ENCODE measurements around the gene KPNA2. TPM values are rescaled to one million over a fixed set of nuclear protein-coding genes. Genes with fewer than 3 reads are reported as not detected.

Gene KPNA2
- total and polyA plus RNA-seq, 7 donors, result 7.4 to 63.6 (median 16.1) TPM

DNA sequence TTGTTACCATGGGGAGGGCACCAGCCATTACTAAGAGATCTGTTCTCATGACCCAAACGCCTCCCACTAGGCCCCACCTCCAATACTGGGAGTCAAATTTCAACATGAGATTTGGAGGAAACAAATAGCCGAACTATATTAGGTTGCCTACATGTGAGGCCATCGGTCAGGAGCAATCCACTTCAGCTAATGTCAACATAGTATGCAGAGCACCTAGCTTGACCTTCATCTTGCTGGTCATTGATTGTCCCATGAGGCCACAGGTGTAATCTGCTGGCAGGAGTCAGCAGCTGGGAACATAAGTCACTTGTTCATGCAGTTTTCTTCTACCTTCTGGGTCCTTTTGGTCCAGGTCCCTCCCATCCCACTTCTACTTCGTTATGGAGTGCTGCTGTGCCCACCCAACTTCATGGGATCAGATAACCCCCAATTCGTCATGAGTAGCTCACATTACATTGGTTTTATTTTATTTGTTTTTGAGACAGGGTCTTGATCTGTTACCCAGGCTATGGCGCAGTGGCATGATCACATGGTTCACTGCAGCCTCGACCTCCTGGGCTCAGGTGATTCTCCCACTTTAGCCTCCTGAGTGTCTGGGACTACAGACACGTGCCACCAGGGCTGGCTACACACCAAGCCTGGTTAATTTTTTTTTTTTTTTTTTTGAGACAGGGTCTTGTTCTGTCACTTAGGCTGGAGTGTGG lies 5.9 kb upstream of the KPNA2 start:
- TF ChIP-seq POLR2A (IDR thresholded peaks at IDR 0.05) (no peak), POLR2AphosphoS5 (IDR thresholded peaks at IDR 0.05) (no peak)
- Histone ChIP-seq H3K27me3 (no peaks in the 10 kb centered on the region), H3K4me3 (no peak overlapping the region), H3K27ac (no peak overlapping the region), H3K36me3 (no peaks in the 10 kb centered on the region), H3K9me3 (no peaks in the 10 kb centered on the region), H3K4me1 (peaks cover 0 to 7% (median under 1%) of the 10 kb centered on the region in 4 donors)
- intact Hi-C loops (cut with DNase I), result no loop called here
- DNase-seq, result no peak
- WGBS, 2 donors, result 70 to 76% methylated on average over 8 of the region's 8 CpGs

DNA sequence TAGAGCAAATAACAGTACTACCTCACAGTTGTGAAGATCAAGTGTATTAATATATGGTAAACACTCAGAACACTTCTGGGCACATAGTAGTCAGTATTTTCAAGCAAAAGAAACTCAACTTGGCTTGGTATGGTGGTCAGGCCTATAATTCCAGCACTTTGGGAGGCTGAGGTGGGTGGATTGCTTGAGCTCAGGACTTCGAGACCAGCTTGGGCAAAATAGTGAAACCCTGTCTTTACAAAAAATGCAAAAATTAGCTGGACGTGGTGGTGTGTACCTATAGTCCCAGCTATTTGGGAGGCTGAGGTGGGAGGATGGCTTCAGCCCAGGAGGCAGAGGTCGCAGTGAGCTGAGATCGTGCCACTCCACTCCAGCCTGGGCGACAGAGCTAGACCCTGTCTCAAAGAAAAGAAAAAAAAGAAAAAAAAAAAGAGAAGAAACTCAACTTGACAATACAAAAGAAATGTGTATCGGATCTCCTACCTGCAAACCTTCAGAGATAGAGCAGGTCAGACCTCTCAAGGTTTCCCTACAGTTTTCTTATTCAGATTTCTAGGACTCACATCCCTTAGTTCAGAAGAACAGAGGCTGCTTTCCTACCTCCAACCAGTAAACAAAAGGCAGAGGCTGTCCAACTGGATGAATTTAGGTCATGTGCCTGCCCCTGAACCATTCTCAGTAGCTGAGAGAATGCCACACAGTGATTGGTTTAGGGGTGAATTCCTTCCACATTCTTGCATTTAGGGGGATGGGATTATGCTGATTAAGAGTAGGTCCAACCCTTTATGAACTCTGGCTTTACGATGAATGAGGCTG lies 1.7 kb upstream of the KPNA2 start:
- Histone ChIP-seq H3K4me3 (no peak overlapping the region), H3K27ac (no peak overlapping the region), H3K4me1 (peaks cover 0 to 28% (median 11%) of the 10 kb centered on the region in 4 donors), H3K27me3 (no peaks in the 10 kb centered on the region), H3K9me3 (no peaks in the 10 kb centered on the region), H3K36me3 (peaks cover 4 to 14% (median 10%) of the 10 kb centered on the region in 4 donors)
- TF ChIP-seq, protein P1, sequence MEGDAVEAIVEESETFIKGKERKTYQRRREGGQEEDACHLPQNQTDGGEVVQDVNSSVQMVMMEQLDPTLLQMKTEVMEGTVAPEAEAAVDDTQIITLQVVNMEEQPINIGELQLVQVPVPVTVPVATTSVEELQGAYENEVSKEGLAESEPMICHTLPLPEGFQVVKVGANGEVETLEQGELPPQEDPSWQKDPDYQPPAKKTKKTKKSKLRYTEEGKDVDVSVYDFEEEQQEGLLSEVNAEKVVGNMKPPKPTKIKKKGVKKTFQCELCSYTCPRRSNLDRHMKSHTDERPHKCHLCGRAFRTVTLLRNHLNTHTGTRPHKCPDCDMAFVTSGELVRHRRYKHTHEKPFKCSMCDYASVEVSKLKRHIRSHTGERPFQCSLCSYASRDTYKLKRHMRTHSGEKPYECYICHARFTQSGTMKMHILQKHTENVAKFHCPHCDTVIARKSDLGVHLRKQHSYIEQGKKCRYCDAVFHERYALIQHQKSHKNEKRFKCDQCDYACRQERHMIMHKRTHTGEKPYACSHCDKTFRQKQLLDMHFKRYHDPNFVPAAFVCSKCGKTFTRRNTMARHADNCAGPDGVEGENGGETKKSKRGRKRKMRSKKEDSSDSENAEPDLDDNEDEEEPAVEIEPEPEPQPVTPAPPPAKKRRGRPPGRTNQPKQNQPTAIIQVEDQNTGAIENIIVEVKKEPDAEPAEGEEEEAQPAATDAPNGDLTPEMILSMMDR (IDR thresholded peaks at IDR 0.05), result no peak
- no peak for TF ChIP-seq POLR2A (IDR thresholded peaks at IDR 0.05)
- WGBS, 2 donors, result 81 to 90% methylated on average over 7 of the region's 7 CpGs
- intact Hi-C loops (cut with DNase I), result loop anchor here (2.0 kb wide), 2 partner anchors 13 to 67 kb away; no protein-coding TSS in a partner anchor
- DNase-seq, result no peak

DNA sequence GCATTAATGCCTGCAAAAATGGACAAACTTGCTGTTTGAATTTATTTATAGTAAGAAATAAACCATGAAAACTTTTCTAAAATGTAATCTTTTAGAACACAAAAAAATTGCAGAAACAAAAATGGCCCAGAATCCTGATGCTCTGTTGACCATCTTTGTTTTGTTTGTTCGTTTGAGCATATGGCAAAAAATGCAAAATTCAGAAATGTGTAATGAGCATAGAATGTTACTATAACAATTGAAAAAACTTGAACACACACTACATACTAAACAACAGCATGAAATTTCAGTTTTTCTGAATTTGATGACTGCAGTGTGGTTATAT lies 1.1 kb upstream of the KPNA2 start:
- TF ChIP-seq POLR2A (IDR thresholded peaks at IDR 0.05) (no peak), POLR2AphosphoS5 (IDR thresholded peaks at IDR 0.05) (no peak), EP300 (IDR thresholded peaks at IDR 0.05) (no peak)
- TF ChIP-seq, protein P1 (IDR thresholded peaks at IDR 0.05), result no peak
- Histone ChIP-seq H3K27ac (no peak overlapping the region), H3K36me3 (peaks cover 4 to 20% (median 12%) of the 10 kb centered on the region in 4 donors), H3K27me3 (no peaks in the 10 kb centered on the region), H3K9me3 (no peaks in the 10 kb centered on the region), H3K4me3 (peak overlapping the region in 1 of 4 donors; percentile 36), H3K4me1 (peaks cover 0 to 28% (median 11%) of the 10 kb centered on the region in 4 donors)
- 69 to 70% methylated on average over 1 of the region's 1 CpG for WGBS, 2 donors
- intact Hi-C loops (cut with DNase I), result loop anchor here (2.0 kb wide), 2 partner anchors 14 to 66 kb away; no protein-coding TSS in a partner anchor
- no peak for DNase-seq

DNA sequence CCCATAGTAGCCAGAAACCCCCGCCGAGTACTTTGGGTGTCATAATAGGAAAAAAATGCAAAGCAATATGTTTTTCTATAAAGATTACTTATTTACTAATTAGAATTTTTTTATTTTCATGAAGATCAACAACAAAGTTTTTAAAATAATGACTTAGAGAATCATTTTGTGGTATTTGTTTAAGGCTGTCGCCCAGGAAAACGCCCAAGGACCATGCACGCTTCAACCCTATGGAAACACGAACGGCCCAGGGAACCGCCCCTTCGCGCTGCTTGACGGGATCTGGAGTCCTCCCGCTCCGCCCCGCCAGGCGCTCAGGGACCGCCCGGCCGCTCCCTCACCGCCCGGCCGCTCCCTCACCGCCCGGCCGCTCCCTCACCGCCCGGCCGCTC lies 408 bp upstream of the KPNA2 start:
- Histone ChIP-seq H3K27ac (peak overlapping the region in 3 of 4 donors; percentile 26 to 57 (median 50)), H3K4me3 (peak overlapping the region; percentile 12 to 41 (median 30)), H3K27me3 (no peaks in the 10 kb centered on the region), H3K9me3 (no peaks in the 10 kb centered on the region), H3K36me3 (peaks cover 4 to 26% (median 12%) of the 10 kb centered on the region in 4 donors), H3K4me1 (peaks cover 0 to 28% (median 11%) of the 10 kb centered on the region in 4 donors)
- TF ChIP-seq, protein P1 (IDR thresholded peaks at IDR 0.05), result no peak
- TF ChIP-seq POLR2A (IDR thresholded peaks at IDR 0.05) (no peak), POLR2AphosphoS5 (IDR thresholded peaks at IDR 0.05) (no peak), EP300 (IDR thresholded peaks at IDR 0.05) (no peak)
- 2 to 3% methylated on average over 22 to 24 of the region's 27 CpGs for WGBS, 2 donors
- intact Hi-C loops (cut with DNase I), result loop anchor here (2.0 to 5.0 kb wide), 4 partner anchors 14 to 477 kb away; partner anchors contain the start of gene PRKAR1A
- peak; percentile 96 for DNase-seq

Data from sigmoid colon (tissue), 7 donors.